Body of pancreas (tissue), 4 donors: Measurements from ENCODE around the gene KNOP1. TPM values are rescaled to one million over a fixed set of nuclear protein-coding genes. Genes with fewer than 3 reads are reported as not detected.
A peak's percentile ranks its signal among the peaks of the same experiment; 100 is the strongest.

ENCODE experiments used
- ATAC-seq: fragments of 150-250 bp; one replicate; pipeline ENCODE4 v1.9.1; 2016
- DNase-seq, 4 donors: peaks; one replicate each; pipeline ENCODE4 v3.0.0-alpha.2; 2019
- H3K27ac ChIP-seq, 4 donors: fragments of 200-600 bp; sonication (generic); 1 replicate in 3 of 4; 2 replicates in 1 of 4; pipeline versions ENCODE4 v1.5.1 to v1.6.1; 2016 to 2019; ENCODE audit warnings: mild to moderate bottlenecking in 1 of 4, mixed read lengths in 1 of 4, moderate library complexity in 1 of 4
- H3K27me3 ChIP-seq, 2 donors: fragments of 200-600 bp; sonication (generic); one replicate each; pipeline ENCODE4 v1.6.0; 2016; ENCODE audit warnings: mild to moderate bottlenecking in 1 of 2
- H3K36me3 ChIP-seq, 2 donors: fragments of 200-600 bp; sonication (generic); replicated peaks in 1 of 2; 2 replicates each; pipeline ENCODE4 v1.5.1; 2016; ENCODE audit warnings: low read depth in 2 of 2; ENCODE audit not compliant: insufficient read depth in 1 of 2
- H3K4me1 ChIP-seq: fragments of 200-600 bp; sonication (generic); one replicate; pipeline ENCODE4 v1.6.0; 2016
- H3K4me3 ChIP-seq, 2 donors: fragments of 200-600 bp; sonication (generic); 1 replicate in 1 of 2; 2 replicates in 1 of 2; pipeline ENCODE4 v1.5.1; 2016 to 2019
- H3K9me3 ChIP-seq, 3 donors: fragments of 200-600 bp; sonication (generic); 1 replicate in 2 of 3; 2 replicates in 1 of 3; pipeline ENCODE4 v1.5.1; 2016
- POLR2A ChIP-seq, 3 donors: fragments of 450-650 bp; IDR thresholded peaks; one replicate each; pipeline ENCODE4 v1.6.1; 2016; ENCODE audit warnings: antibody characterized with exemption in 3 of 3, mild to moderate bottlenecking in 2 of 3
- WGBS, 2 donors: methylation state at CpG; one replicate each; pipeline ENCODE4 v1.1.5; 2017; 5-methylcytosine and 5-hydroxymethylcytosine counted together
- intact Hi-C: fragments of 100-400 bp; cut with DNase I; formaldehyde crosslinking; loops from one replicate; pipeline ENCODE4 v1.15.1; 2023
- total RNA-seq, 2 donors: library from RNA; depleted of rRNA; stranded (reverse); fragments of >200 nt; gene quantifications; one replicate each; pipeline ENCODE4 v1.1.0, GENCODE V29; 2016
- TF ChIP-seq, protein P1 (sequence below), 7 experiments: fragments of 450-650 bp in 4 of 7; fragments of 200-600 bp in 3 of 7; sonication (generic) in 3 of 7; IDR thresholded peaks; one replicate each; pipeline ENCODE4 v1.5.1; 2016 to 2019; ENCODE audit warnings: antibody characterized with exemption in 7 of 7

KNOP1 gene
- total RNA-seq, 2 donors from 2014 or later, result 8.6 to 12.2 TPM

DNA sequence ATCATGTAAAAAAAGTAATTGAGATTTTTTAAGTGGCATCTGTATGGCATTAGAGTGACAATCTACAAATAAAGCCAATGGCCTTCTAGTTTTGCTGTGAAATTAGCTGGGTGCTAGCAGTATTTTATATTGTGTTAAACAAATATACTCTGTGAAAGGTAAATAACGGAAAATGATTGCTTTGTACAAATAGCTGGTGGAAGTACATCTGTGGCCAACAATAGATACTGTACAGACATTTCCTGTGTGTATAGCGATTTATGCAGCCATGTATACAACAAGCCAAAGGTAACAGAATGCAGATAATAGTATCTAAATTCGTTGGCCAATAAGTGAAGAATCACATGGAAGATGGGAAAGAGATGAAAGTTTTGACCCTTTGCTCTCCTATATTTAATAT lies 26.6 kb upstream of the KNOP1 start:
- Histone ChIP-seq H3K9me3 (no peaks in the 10 kb centered on the region), H3K4me3 (no peak overlapping the region), H3K4me1 (peaks cover 58% of the 10 kb centered on the region), H3K27ac (peak overlapping the region in 1 of 4 donors; percentile 68), H3K27me3 (no peaks in the 10 kb centered on the region), H3K36me3 (no peaks in the 10 kb centered on the region)
- ATAC-seq (no peak), DNase-seq (no peak)
- TF ChIP-seq, protein P1, sequence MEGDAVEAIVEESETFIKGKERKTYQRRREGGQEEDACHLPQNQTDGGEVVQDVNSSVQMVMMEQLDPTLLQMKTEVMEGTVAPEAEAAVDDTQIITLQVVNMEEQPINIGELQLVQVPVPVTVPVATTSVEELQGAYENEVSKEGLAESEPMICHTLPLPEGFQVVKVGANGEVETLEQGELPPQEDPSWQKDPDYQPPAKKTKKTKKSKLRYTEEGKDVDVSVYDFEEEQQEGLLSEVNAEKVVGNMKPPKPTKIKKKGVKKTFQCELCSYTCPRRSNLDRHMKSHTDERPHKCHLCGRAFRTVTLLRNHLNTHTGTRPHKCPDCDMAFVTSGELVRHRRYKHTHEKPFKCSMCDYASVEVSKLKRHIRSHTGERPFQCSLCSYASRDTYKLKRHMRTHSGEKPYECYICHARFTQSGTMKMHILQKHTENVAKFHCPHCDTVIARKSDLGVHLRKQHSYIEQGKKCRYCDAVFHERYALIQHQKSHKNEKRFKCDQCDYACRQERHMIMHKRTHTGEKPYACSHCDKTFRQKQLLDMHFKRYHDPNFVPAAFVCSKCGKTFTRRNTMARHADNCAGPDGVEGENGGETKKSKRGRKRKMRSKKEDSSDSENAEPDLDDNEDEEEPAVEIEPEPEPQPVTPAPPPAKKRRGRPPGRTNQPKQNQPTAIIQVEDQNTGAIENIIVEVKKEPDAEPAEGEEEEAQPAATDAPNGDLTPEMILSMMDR (IDR thresholded peaks at IDR 0.05), result no peak
- no peak for TF ChIP-seq POLR2A (IDR thresholded peaks at IDR 0.05)
- intact Hi-C loops, result no loop called here
- WGBS, 2 donors, result 24 to 26% methylated on average over 3 of the region's 3 CpGs

DNA sequence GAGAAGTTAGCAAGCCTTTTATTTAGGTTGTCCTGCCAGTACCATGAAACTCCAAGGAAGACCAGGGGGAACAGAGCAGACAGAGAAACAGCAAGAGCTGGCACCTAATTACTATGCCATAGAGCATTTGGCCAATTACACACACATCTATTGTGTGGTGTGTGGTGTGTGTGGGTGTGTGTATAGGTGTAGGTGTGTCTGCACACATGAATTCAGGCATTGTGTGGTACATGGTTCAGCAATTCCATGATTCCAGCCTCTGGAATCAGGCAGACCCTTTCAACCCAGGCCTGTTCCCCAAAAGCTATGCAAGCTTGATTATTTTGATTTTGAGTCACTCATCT lies 25.8 kb upstream of the KNOP1 start:
- Histone ChIP-seq H3K9me3 (no peaks in the 10 kb centered on the region), H3K27me3 (no peaks in the 10 kb centered on the region), H3K4me1 (peaks cover 49% of the 10 kb centered on the region), H3K4me3 (no peak overlapping the region), H3K27ac (peak overlapping the region in 3 of 4 donors; percentile 52 to 68 (median 57)), H3K36me3 (no peaks in the 10 kb centered on the region)
- DNase-seq (no peak), ATAC-seq (no peak)
- TF ChIP-seq, protein P1 (IDR thresholded peaks at IDR 0.05), result no peak
- TF ChIP-seq POLR2A (IDR thresholded peaks at IDR 0.05), result no peak
- intact Hi-C loops, result no loop called here

DNA sequence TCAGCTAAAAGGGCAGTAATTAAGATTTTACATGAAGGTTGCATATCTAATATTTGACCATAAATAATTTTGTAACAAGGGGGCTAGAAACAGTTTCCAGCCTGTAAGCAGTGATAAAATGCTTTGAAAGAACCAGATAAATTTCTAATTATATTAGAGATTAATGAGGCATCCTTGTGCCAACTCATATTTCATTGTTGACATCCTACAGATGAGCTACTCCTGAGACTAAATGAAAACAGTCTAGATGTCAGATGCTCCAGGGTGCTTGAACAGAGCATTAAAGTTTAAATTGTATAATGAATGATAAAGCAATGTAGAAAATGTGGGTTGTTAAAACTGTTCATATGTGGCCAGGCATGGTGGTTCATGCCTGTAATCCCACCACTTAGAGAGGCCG lies 23.3 kb upstream of the KNOP1 start:
- no peak for DNase-seq
- TF ChIP-seq, protein P1 (IDR thresholded peaks at IDR 0.05), result no peak
- no peak for TF ChIP-seq POLR2A (IDR thresholded peaks at IDR 0.05)
- 100% methylated on average over 1 of the region's 1 CpG for WGBS, 2 donors

DNA sequence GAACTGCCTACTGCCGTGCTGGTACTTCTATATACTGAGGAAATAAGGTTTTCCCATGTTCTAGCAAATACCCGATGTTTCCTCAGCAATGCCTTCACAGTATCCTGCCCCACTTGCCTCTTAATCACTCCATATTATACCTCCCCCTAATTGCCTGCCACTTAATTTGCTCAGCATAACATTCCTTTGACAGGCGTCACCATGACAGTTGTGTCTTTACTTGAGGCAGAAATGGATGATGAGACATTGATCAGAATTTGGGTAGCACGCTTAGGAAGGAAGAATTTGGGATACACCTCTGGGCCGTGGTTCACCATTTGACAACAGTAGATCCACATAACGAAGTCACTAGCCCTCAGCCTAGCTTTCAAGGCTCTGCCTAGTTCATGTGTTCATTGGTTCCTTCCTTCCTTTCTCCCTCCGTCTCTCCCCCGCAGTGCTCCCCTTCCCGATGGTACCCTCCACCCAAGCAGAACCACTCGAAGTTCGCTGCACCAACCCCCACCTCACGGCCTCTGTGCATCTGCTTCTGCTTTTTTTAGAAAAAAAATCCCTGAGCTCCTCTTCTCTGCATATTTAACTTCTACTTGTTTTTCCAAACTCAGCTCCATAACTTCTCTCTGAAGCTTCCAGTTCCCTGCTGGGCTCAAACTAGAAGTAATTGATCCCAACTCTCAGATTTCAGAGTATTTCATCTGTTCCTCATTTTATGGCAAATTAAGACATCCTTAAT lies 19.4 kb upstream of the KNOP1 start:
- Histone ChIP-seq H3K9me3 (no peaks in the 10 kb centered on the region), H3K4me3 (no peak overlapping the region), H3K27ac (no peak overlapping the region), H3K4me1 (peaks cover under 1% of the 10 kb centered on the region), H3K36me3 (no peaks in the 10 kb centered on the region), H3K27me3 (no peaks in the 10 kb centered on the region)
- intact Hi-C loops, result no loop called here
- WGBS, 2 donors, result 81 to 90% methylated on average over 12 of the region's 12 CpGs
- DNase-seq (no peak), ATAC-seq (no peak)
- TF ChIP-seq POLR2A (IDR thresholded peaks at IDR 0.05), result no peak
- TF ChIP-seq, protein P1 (IDR thresholded peaks at IDR 0.05), result no peak

More for the DNA sequence above, 23.3 kb upstream of the KNOP1 start:
- no peak overlapping the region for H3K4me3 ChIP-seq
- H3K9me3 ChIP-seq, result no peaks in the 10 kb centered on the region
- intact Hi-C loops, result no loop called here
- no peaks in the 10 kb centered on the region for H3K36me3 ChIP-seq
- no peaks in the 10 kb centered on the region for H3K27me3 ChIP-seq
- ATAC-seq, result no peak
- H3K27ac ChIP-seq, result no peak overlapping the region
- peaks cover 34% of the 10 kb centered on the region for H3K4me1 ChIP-seq
